Retinal pigment epithelial cell (primary cell): ENCODE results near the gene PDE4D.

Experiments used
- DNase-seq: peaks from one replicate; pipeline ENCODE4 v3.0.0-alpha.2; 2010; ENCODE audit warnings: low read depth
- H3K4me3 ChIP-seq: 2 replicates; pipeline ENCODE4 v1.5.1; 2011; ENCODE audit warnings: mild to moderate bottlenecking, low read length, control low read depth, moderate library complexity
- TF ChIP-seq, protein P1 (sequence below): conservative IDR thresholded peaks from 2 replicates; pipeline ENCODE4 v1.5.1; 2011; ENCODE audit warnings: low read depth, low read length, control low read depth, inconsistent platforms

PDE4D gene

GRCh38 chr5:59704936-59705335 is 188.6 kb downstream of the PDE4D start:
- TF ChIP-seq, protein P1, sequence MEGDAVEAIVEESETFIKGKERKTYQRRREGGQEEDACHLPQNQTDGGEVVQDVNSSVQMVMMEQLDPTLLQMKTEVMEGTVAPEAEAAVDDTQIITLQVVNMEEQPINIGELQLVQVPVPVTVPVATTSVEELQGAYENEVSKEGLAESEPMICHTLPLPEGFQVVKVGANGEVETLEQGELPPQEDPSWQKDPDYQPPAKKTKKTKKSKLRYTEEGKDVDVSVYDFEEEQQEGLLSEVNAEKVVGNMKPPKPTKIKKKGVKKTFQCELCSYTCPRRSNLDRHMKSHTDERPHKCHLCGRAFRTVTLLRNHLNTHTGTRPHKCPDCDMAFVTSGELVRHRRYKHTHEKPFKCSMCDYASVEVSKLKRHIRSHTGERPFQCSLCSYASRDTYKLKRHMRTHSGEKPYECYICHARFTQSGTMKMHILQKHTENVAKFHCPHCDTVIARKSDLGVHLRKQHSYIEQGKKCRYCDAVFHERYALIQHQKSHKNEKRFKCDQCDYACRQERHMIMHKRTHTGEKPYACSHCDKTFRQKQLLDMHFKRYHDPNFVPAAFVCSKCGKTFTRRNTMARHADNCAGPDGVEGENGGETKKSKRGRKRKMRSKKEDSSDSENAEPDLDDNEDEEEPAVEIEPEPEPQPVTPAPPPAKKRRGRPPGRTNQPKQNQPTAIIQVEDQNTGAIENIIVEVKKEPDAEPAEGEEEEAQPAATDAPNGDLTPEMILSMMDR, result no peak
- H3K4me3 ChIP-seq, result no peak overlapping the region
- no peak for DNase-seq

DNA sequence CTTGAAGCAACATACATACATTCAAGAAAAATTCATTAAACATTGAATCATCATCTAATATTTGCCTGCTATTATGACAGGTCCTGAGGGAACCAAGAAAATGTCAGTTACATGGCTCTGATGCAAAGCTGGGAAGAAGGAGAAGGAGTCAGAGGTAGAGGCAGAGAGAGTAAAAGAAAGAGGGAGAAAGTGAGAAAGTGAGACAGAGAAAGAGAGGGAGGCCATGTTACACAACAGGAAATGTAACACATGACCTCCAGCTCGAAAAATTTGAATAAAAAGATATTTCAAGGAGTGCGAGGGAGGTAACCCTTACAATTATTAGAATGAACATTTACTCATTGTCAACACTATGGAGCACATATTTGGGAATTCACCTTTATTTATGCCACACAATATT is 189.7 kb downstream of the PDE4D start:
- TF ChIP-seq, protein P1, result no peak
- DNase-seq, result no peak
- H3K4me3 ChIP-seq, result no peak overlapping the region

- no peak overlapping the region for H3K4me3 ChIP-seq
- TF ChIP-seq, protein P1, result no peak
- no peak for DNase-seq
These were observed 195.0 kb downstream of the PDE4D start for GRCh38 chr5:59698207-59699178.

DNA sequence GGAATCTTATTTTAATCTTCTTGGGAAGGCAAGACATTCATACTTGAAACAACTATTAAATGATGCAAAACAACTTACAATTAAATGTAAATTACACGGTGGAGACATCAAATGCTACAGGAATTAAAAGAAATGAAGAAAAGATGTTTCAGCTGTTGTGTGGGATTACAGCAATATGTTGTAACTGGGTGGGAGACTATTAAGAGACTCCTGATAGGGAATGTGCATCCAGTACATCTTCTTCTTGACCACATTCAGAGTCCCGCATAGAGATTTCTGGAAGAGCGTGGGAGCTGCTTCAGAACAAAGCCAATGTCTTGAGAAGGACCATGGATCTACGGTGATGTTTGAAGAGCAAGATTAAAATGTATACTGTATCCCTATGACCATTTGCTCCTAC is 199.1 kb downstream of the PDE4D start:
- TF ChIP-seq, protein P1, result no peak
- no peak overlapping the region for H3K4me3 ChIP-seq
- no peak for DNase-seq

- no peak for DNase-seq
- TF ChIP-seq, protein P1, result no peak
- H3K4me3 ChIP-seq, result no peak overlapping the region
These were observed 199.8 kb downstream of the PDE4D start for GRCh38 chr5:59693492-59694309.

DNA sequence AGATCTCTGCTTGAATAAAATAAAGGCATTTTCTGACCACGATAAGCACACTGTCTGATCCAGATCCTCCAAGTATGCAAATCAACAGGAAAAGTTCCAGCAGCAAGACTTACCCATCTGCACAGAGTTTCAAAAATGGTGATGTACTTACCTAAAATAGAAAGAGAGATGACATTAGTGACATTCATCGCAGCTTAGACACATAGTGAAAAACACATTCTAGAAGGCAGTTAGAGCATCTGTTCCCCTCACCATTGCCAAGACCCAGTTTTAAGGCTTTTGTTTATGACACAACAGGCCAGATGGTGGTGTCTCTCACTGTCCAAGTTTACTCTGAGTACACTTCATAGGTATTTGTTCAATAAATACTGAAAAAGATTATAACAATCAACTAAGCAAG is 207.7 kb downstream of the PDE4D start:
- DNase-seq, result no peak

More for the DNA sequence above, 207.7 kb downstream of the PDE4D start:
- no peak overlapping the region for H3K4me3 ChIP-seq
- TF ChIP-seq, protein P1, result no peak
